Measurements from ENCODE around the gene ZEB1.

The ZEB1 gene

DNA sequence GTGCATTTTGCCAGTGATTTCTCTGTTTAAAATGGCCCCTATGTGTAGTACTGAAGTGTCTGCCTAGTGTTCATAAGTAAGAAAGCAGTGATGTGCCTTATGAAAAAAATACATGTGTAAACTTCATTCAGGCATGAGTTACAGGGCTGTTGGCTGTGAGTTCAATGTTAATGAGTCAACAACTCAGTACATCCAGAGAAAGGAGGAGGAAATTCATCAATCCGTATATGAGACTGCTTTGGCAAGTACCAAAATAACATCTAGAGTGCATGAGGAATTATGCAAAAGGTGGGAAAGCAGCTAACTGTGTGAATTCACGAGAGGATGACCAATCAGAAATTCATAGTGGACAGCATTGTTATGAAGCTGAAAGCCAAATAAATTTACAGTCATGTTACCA lies 255.6 kb downstream of the ZEB1 start:
- no peaks in the 10 kb centered on the region for H4K20me1 ChIP-seq (ENCODE audit: control insufficient read depth, insufficient read depth, low read depth, low read length)
- no peaks in the 10 kb centered on the region for H3K79me2 ChIP-seq (ENCODE audit: control insufficient read depth, low read length)
- TF ChIP-seq, protein P1, sequence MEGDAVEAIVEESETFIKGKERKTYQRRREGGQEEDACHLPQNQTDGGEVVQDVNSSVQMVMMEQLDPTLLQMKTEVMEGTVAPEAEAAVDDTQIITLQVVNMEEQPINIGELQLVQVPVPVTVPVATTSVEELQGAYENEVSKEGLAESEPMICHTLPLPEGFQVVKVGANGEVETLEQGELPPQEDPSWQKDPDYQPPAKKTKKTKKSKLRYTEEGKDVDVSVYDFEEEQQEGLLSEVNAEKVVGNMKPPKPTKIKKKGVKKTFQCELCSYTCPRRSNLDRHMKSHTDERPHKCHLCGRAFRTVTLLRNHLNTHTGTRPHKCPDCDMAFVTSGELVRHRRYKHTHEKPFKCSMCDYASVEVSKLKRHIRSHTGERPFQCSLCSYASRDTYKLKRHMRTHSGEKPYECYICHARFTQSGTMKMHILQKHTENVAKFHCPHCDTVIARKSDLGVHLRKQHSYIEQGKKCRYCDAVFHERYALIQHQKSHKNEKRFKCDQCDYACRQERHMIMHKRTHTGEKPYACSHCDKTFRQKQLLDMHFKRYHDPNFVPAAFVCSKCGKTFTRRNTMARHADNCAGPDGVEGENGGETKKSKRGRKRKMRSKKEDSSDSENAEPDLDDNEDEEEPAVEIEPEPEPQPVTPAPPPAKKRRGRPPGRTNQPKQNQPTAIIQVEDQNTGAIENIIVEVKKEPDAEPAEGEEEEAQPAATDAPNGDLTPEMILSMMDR (IDR thresholded peaks at IDR 0.05; ENCODE audit: low read depth, low read length, poor library complexity, severe bottlenecking) = no peak
- TF ChIP-seq EZH2phosphoT487 (IDR thresholded peaks at IDR 0.05; ENCODE audit: borderline replicate concordance, low read length) = no peak
- no peaks in the 10 kb centered on the region for H3K27me3 ChIP-seq (ENCODE audit: control insufficient read depth, low read length)
- no peaks in the 10 kb centered on the region for H3F3A ChIP-seq (ENCODE audit: control insufficient read depth, insufficient read depth)
- no peaks in the 10 kb centered on the region for H3K36me3 ChIP-seq (ENCODE audit: control insufficient read depth, low read length)
- no peaks in the 10 kb centered on the region for H3K9me2 ChIP-seq (replicated peaks; ENCODE audit: control insufficient read depth, low read length)
- H3K4me1 ChIP-seq (ENCODE audit: control insufficient read depth, low read length) = no peaks in the 10 kb centered on the region
- H3K27ac ChIP-seq (ENCODE audit: low read depth, low read length) = no peak overlapping the region
- no peak overlapping the region for H3K4me3 ChIP-seq (ENCODE audit: low read length)
- no peak overlapping the region for H3K4me2 ChIP-seq (ENCODE audit: low read length)
- H3K9me3 ChIP-seq (ENCODE audit: control insufficient read depth, insufficient read depth, low read length) = no peaks in the 10 kb centered on the region

- Histone ChIP-seq H3K79me2 (ENCODE audit: control insufficient read depth, low read length) (no peaks in the 10 kb centered on the region), H3K9me2 (replicated peaks; ENCODE audit: control insufficient read depth, low read length) (no peaks in the 10 kb centered on the region), H3K36me3 (ENCODE audit: control insufficient read depth, low read length) (no peaks in the 10 kb centered on the region), H3K4me3 (ENCODE audit: low read length) (no peak overlapping the region), H3K27me3 (ENCODE audit: control insufficient read depth, low read length) (no peaks in the 10 kb centered on the region), H3K27ac (ENCODE audit: low read depth, low read length) (no peak overlapping the region), H3K4me1 (ENCODE audit: control insufficient read depth, low read length) (no peaks in the 10 kb centered on the region), H3F3A (ENCODE audit: control insufficient read depth, insufficient read depth) (no peaks in the 10 kb centered on the region), H4K20me1 (ENCODE audit: control insufficient read depth, insufficient read depth, low read depth, low read length) (no peaks in the 10 kb centered on the region), H3K9me3 (ENCODE audit: control insufficient read depth, insufficient read depth, low read length) (no peaks in the 10 kb centered on the region), H3K4me2 (ENCODE audit: low read length) (no peak overlapping the region)
- TF ChIP-seq, protein P1 (IDR thresholded peaks at IDR 0.05; ENCODE audit: low read depth, low read length, poor library complexity, severe bottlenecking) = no peak
- TF ChIP-seq EZH2phosphoT487 (IDR thresholded peaks at IDR 0.05; ENCODE audit: borderline replicate concordance, low read length) = no peak
Observed at GRCh38 chr10:31578181-31578852, 259.3 kb downstream of the ZEB1 start.

GRCh38 chr10:31578951-31579350 lies 259.9 kb downstream of the ZEB1 start:
- no peaks in the 10 kb centered on the region for H3K9me2 ChIP-seq (replicated peaks; ENCODE audit: control insufficient read depth, low read length)
- no peaks in the 10 kb centered on the region for H3K36me3 ChIP-seq (ENCODE audit: control insufficient read depth, low read length)
- H3K79me2 ChIP-seq (ENCODE audit: control insufficient read depth, low read length) = no peaks in the 10 kb centered on the region
- H3K4me2 ChIP-seq (ENCODE audit: low read length) = no peak overlapping the region
- no peak overlapping the region for H3K4me3 ChIP-seq (ENCODE audit: low read length)
- H3K27ac ChIP-seq (ENCODE audit: low read depth, low read length) = no peak overlapping the region
- TF ChIP-seq, protein P1 (IDR thresholded peaks at IDR 0.05; ENCODE audit: low read depth, low read length, poor library complexity, severe bottlenecking) = no peak
- no peak for TF ChIP-seq EZH2phosphoT487 (IDR thresholded peaks at IDR 0.05; ENCODE audit: borderline replicate concordance, low read length)
- no peaks in the 10 kb centered on the region for H3F3A ChIP-seq (ENCODE audit: control insufficient read depth, insufficient read depth)
- no peaks in the 10 kb centered on the region for H3K4me1 ChIP-seq (ENCODE audit: control insufficient read depth, low read length)
- H3K9me3 ChIP-seq (ENCODE audit: control insufficient read depth, insufficient read depth, low read length) = no peaks in the 10 kb centered on the region
- no peaks in the 10 kb centered on the region for H3K27me3 ChIP-seq (ENCODE audit: control insufficient read depth, low read length)
- no peaks in the 10 kb centered on the region for H4K20me1 ChIP-seq (ENCODE audit: control insufficient read depth, insufficient read depth, low read depth, low read length)

All from DOHH2 (cell line).